LHCN-M2 (cell line): Measurements from ENCODE around the gene KLHDC3. TPM values are rescaled to one million over a fixed set of nuclear protein-coding genes. Genes with fewer than 3 reads are reported as not detected.
"Not testable (repeated sequence)": the region's sequence is repeated elsewhere in the genome, so short reads cannot be mapped to it uniquely, and the experiment has no call there.

Experiments
- DNase-seq: peaks from one replicate; pipeline ENCODE4 v3.0.0-alpha.2; 2012; ENCODE audit warnings: low read depth
- total RNA-seq: library from RNA; depleted of rRNA; stranded (reverse); fragments of >200 nt; gene quantifications from 2 replicates; pipeline ENCODE4 v1.2.3, GENCODE V29; 2014

KLHDC3 gene
- total RNA-seq, 1 experiment from 2014 or later, result 47.1 TPM

DNA sequence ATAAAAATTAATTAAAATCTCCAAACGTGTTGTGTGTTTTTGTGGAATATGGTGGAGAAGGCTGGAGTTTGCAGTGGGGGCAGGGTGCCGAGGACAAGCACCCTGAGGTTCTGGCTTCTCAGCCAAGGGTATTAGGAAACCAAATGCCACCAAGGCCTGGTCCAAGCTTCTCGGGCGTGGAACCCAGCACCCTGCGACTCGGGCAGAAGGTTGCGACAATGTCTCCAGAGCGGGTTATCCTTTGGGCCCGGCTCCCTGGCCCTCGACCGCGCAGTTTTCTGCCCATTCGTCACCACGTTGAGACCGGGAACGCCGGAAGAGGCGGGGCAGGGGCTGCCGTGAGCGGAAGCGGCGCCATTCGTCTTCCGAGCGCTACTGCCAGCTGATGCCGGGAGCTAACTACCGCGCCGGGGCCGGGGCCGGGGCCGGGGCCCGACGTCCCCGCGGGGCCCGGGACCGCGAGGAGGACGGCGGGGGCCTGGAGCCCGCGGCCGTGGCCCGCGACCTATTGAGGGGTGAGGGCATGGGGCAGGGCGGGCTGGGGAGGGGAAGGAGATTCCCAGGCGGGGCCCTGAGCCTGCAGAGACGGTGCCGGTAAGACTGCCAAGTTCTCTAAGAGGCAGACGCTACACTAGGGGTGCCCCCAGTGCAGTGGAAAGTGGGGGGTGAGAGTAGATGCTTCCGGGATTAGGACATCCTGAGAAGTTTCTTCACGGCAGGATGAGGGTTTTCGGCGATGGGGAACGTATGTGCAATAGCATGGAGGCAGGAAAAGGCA is 7.4 kb downstream of the KLHDC3 start, which contains the start of gene RRP36:
Gene RRP36, plus strand, starts transcription at position 354 of the 778 bp plus-strand sequence. Its CDS starts 32 bp downstream, at position 386.
- peak; percentile 68 for DNase-seq

DNA sequence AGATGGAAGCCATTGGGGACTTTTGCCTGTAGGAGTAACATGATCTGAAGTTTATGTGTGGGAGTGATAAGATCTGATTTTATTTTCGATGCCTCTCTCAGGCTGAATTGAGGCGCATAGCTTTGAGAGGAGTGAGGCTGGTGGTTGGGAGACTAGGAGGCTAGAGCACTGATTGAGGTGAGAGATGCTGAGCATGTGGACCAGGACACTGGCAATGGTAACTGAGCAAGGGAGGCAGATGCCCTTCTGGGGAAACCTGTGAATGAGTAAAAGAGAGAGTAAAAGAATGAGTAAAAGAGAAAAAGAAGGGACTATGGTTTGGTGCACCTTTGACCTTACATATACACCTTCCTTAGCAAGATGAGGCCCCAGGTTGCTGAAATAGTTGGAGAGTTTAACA is 10.4 kb downstream of the KLHDC3 start:
- no peak for DNase-seq

DNA sequence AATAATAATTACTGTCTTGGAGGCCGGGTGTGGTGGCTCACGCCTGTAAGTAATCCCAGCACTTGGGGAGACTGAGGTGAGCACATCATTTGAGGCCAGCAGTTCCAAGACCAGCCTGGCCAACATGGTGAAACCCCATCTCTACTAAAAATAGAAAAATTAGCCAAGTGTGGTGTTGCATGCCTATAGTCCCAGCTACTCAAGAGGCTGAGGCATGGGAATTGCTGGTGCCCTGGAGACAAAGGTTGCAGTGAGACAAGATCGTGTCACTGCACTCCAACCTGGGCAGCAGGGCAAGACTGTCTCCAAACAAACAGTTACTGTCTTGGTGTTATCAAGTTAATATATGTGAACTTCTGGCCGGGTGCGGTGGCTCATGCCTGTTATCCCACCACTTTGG is 12.3 kb downstream of the KLHDC3 start:
- DNase-seq, result no peak

DNA sequence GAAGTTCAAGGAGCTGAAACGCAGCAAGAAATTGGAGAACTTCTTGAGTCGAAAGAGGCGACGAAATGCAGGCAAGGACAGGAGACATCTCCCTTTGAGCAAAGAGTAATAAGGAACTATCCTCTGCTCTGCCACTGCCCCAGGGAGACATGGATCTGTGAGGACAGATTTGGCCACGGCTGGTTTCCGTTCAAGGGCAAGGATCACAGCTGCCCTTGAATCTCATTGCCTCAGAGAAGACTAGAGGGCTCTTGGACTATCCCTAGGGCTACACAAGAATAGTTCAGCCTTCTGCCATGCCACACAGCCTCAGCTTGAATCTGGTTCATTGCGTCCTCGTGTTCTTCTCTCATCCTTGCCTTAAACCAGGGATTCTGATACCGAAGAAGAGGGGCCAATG is 15.1 kb downstream of the KLHDC3 start:
- no peak for DNase-seq

DNA sequence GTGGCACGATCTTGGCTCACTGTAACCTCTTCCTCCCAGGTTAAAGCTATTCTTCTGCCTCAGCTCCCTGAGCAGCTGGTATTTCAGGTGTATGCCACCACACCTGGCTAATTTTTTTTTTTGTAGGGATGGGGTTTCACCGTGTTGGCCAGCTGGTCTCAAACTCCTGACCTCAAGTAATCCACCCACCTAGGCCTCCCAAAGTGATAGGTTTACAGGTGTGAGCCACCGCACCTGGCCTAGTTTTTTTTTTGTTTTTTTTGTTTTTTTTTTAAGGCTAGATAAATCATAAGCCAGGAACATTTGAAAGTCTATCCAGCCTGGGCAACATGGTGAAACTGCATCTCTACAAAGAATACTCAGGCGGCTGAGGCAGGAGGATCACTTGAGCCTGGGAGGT is 18.3 kb downstream of the KLHDC3 start:
- no peak for DNase-seq

DNA sequence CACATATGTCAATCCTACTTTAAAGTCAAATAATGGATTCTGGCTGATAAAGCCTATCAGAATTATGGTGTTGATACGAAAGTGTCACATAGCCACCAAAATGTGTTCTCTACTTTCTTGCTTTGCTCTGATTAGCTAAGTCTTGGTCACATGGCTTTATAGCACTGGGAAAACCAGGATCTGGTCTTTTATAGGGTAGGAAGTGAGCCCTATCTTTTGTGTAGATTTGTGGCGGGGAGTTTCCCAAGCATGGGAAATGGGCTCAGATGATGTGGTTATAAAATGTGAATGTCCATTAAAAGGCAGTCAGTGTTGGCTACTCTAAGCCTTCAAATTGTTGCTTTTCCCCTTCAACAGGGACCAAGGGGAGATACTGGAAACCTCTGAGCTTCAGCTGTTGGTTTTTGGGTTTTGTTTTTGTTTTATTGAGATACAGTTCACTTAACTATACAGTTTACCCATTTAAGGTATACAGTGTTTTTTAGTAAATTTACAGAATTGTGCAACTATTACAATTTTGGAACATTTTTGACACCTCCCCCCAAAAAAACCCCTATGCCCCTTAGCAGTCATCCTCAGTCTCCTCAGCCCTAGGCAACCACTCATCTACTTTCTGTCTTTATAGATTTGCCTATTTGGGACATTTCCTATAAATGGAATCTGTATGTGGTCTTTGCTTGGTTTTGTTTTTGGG is 19.6 kb downstream of the KLHDC3 start:
- no peak for DNase-seq

DNA sequence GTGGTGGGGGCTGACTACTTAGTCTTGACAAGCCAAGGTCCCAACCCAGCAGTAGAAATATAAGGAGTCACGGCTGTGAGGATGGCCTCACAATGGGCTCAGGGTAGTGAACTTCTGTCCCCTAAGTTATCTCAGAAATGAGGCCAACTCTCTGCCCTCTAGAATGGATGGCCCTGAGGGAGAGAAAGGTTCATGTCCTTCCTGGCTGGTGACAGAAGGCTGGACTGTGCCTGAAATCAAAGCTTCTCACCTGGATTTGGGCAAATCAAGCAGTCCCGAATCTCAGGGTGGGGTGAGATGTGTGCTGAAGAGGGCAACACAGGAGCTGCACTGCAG is 20.1 kb downstream of the KLHDC3 start:
- no peak for DNase-seq

DNA sequence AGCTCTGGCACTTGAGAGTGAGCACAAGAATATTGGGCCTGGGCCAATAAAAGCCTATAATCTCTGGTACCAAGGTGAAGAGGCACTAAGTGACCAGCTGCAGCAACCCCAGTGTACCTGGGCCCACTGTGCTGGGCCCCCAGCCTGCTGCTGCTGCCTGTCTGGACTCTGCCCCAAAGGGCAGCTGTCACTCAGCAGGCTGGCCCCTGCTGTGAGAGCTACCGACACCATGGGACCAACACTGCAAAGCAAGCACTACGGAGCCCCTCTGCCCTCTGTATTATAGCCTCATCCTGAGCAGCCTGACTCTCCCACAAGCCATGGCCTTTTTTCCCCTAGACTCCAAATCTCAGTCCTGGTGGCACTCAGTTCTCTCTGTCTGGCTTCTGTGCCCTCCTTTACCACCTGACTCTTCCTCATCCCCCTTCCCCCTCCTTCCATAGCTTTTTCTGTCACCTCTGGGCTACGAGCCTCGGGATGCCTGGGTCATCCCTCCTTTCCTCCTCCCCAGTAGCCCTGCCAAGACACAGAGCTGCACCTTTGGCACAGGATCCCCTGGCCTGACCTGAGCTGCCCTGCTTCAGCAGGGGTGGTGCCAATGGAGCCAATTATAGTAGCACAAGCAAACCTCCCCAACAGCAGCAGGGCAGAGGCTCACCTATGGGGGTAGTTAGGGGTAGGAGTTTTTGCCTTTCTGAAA is 21.6 kb downstream of the KLHDC3 start:
- DNase-seq, result no peak

DNA sequence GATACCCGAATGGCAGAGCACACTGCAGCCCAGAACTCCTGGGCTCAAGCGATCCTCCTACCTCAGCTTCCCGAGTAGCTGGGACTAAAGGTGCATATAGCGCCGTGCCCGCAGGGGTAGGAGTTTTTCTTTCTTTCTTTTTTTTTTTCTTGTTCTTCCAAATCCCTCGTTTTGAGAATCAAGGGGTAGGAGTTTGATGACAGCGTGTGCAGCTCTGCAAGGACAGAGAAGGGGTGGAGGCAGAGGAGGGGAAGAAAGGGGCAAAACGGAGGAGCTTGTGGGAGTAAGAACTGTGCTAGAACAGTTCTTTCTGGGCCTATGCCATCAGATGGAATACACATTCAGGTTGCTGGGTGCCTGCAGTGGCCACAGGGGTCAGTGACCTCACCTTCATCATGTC is 22.7 kb downstream of the KLHDC3 start:
- no peak for DNase-seq

DNA sequence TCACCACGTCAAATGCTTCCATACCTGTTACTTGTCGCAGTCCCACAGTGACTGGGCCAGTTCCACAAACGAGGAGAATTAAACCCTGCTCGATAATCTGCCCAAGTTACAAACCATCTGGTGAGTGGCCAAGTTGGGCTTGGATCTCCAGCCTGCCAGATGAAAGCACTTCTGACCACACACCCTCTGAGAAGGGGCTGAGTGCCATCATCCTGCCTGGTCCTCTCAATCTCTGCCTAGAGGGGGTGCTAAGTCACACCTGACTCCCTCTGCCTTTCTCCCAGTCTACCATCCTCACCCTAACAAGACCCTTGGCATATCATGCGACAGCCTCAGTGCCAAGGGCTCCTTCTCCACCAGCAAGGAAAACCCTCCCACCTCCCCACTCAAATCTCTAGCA is 23.1 kb downstream of the KLHDC3 start:
- no peak for DNase-seq

DNA sequence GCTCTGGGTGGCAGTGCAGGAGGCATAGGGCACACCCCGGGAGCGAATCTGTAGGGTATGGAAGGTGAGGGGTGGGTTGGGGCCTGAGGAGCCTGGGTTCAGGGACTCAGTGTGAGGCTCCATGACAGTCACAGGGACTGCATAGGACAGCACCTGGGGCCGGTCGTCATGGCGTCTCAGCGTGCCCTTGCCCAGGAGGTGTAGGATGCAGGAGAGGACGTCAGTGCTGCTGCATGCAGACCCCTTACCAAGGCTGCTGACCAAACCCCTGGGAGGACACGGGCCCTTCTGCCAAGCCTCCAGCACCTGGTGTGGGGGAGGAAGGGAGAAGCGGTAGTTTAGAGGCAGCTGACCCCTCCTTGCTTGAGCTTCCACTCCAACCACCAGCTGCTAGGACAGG is 23.7 kb downstream of the KLHDC3 start:
- no peak for DNase-seq

DNA sequence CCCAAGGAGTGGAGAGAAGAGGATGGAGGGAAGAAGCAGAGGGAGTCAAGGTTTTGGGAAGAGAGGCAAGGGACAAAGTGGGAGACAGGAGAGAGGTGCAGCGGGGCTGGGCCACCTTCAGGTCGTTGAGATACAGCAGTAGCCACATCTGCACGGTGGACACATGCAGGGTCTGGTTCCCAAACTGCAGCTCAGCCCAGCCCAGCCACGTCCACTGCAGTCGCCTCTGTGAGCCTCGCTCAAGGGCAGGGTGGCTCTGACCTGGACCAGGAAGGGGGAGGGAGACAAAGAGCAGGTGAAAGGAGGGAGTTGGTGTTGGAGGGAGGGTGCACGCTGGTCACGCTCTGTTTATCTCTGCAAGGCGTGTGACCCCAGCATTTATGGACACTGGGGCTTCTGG is 24.7 kb downstream of the KLHDC3 start:
- DNase-seq, result no peak

DNA sequence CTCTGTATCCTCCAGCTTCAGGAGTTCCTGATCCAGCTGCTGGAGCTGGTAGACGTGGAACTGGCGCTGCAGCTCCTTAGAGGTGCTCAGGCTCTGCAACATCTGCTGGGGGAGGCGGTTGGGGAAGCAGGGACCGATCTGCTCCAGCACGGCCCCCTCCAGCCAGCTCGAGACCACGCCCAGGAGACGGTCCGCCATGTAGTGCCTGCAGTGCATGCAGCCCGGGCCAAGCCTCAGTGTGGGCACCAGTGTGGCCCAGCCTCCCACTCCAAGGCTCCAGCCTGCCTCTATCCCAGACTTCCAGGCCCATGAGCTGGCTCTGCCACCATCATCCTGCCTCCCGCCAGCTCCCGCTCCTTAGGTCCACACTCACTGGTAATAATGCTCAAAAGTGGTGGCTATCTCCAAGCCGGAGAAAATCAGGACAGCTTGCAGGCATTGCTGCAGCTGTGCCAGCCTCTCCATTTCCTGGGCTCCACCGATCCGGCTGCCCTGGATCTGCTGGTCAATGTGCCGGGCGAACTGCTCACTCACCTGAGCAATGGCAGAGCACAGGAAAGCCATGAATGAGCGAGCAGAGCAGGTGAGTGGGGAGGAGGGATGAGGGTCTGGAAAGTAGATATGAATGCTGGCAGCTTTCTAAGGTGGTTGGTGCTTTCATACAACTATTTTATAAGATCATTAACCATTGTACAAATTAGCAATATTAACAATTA is 26.7 kb downstream of the KLHDC3 start:
- no peak for DNase-seq

DNA sequence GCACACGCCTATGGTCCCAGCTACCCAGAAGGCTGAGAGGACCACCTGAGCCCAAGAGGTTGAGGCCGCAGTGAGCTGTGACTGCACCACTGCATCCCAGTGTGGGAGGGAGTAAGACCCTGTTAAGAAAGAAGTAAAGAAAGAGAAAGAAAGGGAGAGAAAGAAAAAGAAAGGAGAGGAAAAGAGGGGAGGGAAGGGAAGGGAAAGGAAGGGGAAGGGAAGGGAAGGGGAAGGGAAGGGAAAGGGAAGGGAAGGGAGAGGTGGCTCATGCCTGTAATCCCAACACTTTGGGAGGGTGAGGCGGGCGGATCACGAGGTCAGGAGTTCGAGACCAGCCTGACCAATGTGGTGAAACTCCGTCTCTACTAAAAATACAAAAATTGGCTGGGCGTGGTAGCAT is 27.4 kb downstream of the KLHDC3 start:
- DNase-seq, result not testable (repeated sequence)

DNA sequence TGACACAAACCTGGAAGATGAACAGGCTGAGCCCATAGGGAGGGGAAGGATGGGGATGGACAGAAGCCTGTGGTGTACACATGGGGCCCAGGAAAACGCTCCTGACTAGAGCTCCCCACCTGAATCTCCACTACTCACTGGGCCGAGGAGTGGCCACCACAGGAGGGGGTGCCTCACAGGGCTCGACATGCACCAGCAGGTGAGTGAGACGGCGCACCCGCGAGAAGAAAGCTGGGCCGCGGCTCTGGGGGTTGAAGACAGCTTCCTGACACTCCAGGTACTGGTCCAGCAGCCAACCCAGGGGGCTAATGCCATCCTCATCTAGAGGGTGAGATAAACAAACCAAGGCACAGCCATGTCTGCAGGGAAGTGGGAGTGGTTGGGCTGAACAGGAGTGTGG is 29.3 kb downstream of the KLHDC3 start:
- no peak for DNase-seq

DNA sequence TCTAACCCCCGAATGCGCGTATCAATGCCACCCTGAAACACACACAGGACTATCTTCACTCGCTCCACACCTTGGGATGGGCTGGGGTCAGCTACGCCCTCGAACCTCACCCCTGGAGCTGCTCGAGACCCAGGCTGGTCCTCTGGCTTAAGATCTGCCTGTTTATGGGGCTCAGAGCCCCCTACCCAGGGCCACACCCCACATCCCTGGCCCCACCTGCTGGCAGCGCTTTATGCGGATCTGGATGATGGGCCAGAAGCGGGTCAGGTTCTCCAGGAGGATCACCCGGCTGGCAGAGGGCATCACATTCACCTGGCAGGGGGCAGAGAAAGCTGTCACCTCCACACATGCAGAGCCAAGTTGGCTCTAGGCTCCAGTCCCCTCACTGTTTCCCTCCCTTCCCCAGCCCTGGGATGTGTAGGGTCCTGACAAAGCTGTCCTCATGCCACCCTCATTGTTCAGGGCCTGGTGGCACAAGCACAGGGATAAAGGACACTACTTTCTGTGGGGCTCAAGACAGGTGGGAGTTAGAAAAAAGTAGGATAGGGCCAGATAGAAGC is 31.4 kb downstream of the KLHDC3 start:
- DNase-seq, result no peak

DNA sequence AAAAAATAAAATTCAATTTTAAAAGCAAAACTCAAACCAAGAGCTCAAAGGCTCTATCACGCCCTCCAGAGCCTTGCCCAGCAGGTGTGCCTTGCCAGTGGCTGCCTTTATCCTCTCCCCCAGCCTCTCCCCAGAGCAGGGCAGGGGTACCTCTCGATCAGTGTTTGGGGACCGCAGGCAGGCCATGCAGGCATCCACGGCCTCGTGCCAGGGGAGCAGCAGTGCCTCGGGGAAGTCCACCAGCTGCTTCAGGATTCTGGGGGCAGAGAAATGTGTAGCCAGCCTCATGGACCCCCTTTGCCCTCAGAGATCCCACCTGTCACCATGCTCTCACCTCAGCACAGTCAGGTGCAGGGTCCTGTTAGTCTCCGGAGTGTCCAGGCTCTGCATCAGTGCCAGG is 33.9 kb downstream of the KLHDC3 start:
- no peak for DNase-seq

DNA sequence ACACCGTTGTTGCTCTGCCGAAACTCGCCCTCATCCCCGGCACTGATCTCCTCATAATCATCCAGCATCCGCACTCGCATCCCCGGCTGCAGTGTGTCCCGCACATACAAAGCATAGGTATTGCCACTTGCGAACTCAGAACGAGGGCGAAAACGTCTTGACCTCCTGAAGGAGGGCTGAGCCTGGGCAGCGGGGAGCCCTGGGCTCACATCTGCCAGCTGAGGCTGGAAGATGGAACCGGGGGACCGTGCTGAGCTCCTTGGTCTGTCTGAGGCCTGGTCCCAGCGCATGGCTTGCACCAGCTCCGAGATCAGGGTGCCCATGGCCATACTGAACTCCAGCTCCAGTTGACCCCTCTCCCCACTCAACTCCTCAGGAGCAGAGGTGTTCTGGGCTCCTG is 36.9 kb downstream of the KLHDC3 start:
- DNase-seq, result no peak

DNA sequence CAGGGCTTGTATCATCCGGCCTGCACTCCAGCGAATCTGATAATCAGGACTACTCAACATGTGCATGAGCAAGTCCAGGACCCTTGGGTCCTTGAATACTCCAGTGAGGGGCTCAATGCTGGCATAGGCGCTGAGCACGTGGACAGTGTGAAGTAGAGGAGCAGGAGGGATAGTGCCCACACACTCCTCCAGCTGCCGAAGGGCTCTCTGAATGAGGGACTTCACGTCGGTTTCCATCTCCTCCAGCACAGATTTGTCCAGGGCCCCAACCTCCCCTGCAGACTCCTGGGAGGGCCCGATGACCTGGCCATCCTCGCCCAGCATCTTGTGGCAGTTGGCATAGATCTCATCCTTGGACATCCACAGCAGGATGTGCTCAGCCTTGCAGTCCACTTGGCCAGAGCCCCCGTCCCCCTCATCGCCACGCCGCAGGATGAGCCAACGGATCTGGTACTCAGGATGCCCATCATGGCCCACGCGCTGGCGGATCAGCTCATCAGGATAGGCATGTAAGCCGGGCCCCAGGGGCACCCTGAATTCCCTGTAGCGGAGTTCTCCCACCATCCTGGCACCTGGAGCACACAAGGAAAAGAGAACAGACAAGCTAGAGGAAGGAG is 38.3 kb downstream of the KLHDC3 start:
- DNase-seq, result no peak

DNA sequence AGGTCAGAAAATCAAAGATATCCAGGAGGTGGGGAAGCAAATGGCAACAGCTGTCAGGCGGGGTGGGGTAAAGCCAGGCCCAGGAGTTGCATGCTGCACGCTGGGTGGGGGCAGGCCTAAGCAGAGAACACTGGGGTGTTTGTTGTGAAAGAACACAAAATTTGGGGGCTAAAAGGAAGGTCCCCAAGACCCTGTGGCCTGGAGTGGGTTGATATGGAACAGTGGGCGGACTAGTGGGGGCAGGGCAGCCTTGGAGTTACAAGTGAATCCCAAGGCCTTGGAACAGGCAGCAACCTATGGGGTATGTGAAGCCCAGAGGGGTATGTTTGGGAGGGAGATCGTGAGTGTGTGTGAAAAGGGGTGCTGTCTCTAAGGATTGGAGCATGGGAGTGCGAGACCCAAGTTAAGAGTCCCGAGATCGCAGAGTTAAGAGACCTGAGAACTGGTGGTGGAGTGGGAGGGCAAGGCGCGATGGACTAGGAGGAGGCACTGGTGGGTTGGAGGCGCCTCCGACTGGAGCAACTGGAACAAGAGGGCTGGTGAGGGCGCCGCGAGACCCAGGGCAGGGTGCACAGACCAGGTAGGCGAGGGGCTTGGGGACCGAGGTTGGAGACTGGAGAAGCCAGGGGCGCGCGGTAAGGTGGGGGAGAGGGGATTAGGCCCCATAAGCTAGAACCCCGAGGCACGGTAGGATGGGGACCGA is 38.9 kb downstream of the KLHDC3 start:
- DNase-seq, result peak; percentile 36
